Endometrial microvascular endothelial cells (primary cell): ENCODE data around the gene LHFPL2. TPM values are rescaled to one million over a fixed set of nuclear protein-coding genes. Genes with fewer than 3 reads are reported as not detected.

Source experiments
- in situ Hi-C: cut with HindIII; loops from 2 replicates; pipeline ENCODE4 v1.10.0; 2017; ENCODE audit warnings: low sequenced_read_pairs, low pct_unique_long_range_greater_than_20kb; ENCODE audit errors: inconsistent ontology term
- total RNA-seq: library from RNA; depleted of rRNA; stranded (reverse); fragments of >200 nt; gene quantifications from one replicate; pipeline ENCODE4 v1.2.3, GENCODE V29; 2015; ENCODE audit errors: inconsistent ontology term

The LHFPL2 gene
- total RNA-seq, 1 donor from 2014 or later: 31.5 TPM

- in situ Hi-C loops: no loop called here
These were observed 142.1 kb downstream of the LHFPL2 start for GRCh38 chr5:78506261-78507024.

- in situ Hi-C loops: no loop called here
These were observed 142.7 kb downstream of the LHFPL2 start for GRCh38 chr5:78505860-78506259.

- in situ Hi-C loops: no loop called here
These were observed 143.6 kb downstream of the LHFPL2 start for GRCh38 chr5:78504704-78505677.

GRCh38 chr5:78503958-78504653, 144.5 kb downstream of the LHFPL2 start:
- in situ Hi-C loops: no loop called here

GRCh38 chr5:78501411-78502352, 146.9 kb downstream of the LHFPL2 start:
- in situ Hi-C loops: no loop called here

GRCh38 chr5:78500871-78501270, 147.7 kb downstream of the LHFPL2 start:
- in situ Hi-C loops: no loop called here

- in situ Hi-C loops: no loop called here
These were observed 148.5 kb downstream of the LHFPL2 start for GRCh38 chr5:78500028-78500427.

- in situ Hi-C loops: no loop called here
These were observed 149.1 kb downstream of the LHFPL2 start for GRCh38 chr5:78499485-78499884.

- in situ Hi-C loops: no loop called here
These were observed 150.7 kb downstream of the LHFPL2 start for GRCh38 chr5:78497573-78498533.

- in situ Hi-C loops: no loop called here
These were observed 152.2 kb downstream of the LHFPL2 start for GRCh38 chr5:78496373-78496772.

GRCh38 chr5:78495800-78496199, 152.8 kb downstream of the LHFPL2 start:
- in situ Hi-C loops: no loop called here

GRCh38 chr5:78492650-78493049, 155.9 kb downstream of the LHFPL2 start:
- in situ Hi-C loops: no loop called here

- in situ Hi-C loops: no loop called here
These were observed 156.3 kb downstream of the LHFPL2 start for GRCh38 chr5:78492224-78492623.

GRCh38 chr5:78490709-78491485, 157.7 kb downstream of the LHFPL2 start:
- in situ Hi-C loops: no loop called here

- in situ Hi-C loops: no loop called here
These were observed 160.7 kb downstream of the LHFPL2 start for GRCh38 chr5:78487846-78488245.

GRCh38 chr5:78486218-78486617, 162.4 kb downstream of the LHFPL2 start:
- in situ Hi-C loops: no loop called here
